CD4-positive, alpha-beta T cell treated with Interleukin-4 for 1 hour (primary cell): ENCODE results near the gene TBPL1.
"Not testable (repeated sequence)": the region's sequence is repeated elsewhere in the genome, so short reads cannot be mapped to it uniquely, and the experiment has no call there.

Experiments used
- DNase-seq, 2 donors: peaks; one replicate each; pipeline ENCODE4 v3.0.0-alpha.2; 2020 to 2022

Gene TBPL1

DNA sequence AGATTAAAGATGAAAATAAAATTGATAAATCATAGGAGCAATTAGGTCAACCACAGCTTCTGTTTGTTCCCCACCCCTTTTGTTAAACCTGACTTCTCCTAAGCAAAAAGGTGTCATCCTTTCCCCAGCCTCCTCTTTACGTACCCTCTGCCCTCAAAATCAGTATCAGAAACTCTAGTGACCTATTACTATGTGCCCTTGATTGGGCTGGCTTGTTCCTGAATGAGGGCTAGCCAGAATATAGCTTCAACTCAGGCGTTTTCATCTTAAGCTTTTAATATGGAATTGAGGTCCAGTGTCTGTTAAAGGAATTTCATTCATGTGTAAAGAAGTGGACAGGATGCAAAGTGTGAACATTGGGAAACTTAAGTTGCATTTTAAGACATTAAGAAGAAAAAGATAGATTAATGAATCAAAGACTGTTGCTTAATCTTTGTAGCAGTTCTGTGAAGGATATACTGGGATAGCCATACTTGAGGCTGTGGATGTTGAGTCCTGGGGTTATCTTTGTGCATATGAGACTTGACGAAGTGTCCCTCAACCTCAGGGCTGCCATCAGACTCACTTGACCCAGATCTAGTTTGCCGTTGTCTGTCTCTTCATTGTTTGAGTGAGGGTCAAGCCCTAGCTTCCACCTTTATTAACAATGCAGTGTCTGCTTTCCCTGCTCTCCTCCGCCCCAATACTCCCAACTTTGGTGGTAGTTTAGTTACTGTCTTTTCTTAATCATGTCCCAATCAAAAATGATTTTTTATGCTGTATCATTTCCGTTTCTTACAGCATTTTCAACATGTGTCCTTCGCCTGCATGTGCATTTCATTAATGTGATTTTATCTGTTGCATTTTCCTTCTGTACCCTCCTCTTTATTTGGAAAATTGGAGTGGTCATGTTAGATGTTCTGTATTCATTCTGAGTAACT lies 1.9 kb downstream of the TBPL1 start:
- no peak for DNase-seq

- DNase-seq = no peak
These were observed 2.8 kb downstream of the TBPL1 start for GRCh38 chr6:133955582-133956415.

DNA sequence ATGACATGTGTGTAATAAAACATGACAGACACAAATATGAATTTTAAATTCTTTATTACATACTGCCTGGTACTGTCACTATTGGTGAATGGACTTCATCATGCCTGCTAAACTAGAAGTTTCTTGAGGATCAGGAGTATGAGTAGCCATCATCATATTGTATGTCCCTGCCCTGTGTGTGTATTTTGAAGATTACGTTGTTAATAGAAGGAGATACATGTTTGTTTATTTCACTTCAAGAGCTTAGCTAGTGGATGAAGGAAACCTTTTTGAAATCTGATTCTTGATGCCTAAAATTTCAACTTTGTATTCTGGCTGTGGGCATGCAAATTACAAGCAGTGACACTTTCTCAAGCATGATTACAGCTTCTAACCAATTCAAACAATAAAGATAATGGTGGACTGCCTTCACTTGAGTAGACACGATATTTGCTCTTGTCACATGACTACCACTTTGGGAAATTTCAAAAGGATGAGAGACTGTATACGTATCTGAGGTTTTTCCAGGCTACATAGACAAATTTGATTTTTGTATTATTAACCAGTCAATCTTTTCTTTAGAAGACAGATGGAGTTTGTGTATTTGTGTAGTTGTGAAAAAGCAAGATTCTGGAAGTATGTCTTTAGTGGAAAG lies 3.5 kb downstream of the TBPL1 start:
- no peak for DNase-seq

GRCh38 chr6:133957227-133957626 lies 4.2 kb downstream of the TBPL1 start:
- no peak for DNase-seq

DNA sequence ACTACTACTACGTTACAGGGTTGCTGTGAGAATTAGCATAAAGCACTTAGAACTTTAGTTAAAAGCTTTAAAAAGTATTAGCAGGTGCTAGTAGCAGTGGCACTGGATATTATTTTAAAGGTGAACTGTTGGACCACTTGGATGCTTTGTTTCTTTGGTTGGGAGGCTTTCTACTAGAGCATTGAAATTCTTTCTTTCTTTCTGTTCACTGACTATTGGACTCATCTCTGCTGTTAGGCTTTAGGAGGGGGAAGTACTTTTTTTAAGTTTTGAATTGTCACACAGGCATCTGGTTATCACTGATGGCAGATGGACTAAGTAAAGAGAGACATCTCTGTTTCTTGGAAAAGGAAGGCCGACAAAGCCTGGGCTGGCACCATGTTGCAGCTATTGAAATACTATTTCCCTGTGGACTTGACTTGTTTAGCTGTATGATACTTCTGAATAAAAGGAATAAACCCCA lies 4.8 kb downstream of the TBPL1 start:
- DNase-seq = no peak

DNA sequence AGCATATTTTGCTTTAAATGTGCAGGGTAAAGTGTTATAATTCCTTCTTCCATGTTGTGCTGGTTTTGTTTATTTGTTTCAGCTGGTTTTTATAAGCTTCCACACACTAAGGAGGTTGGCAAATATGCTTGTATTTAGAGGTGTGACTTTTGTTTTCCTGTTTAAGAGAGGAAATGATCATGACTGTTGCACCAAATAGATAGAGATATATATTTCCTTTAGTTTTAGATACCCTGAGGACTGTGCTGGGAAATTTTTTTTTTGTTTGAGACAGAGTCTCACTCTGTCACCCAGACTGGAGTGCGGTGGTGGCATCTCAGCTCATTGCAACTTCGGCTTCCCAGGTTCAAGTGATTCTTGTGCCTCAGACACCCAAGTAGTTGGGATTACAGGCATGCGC lies 5.8 kb downstream of the TBPL1 start:
- DNase-seq = no peak

GRCh38 chr6:133959667-133960368 lies 6.8 kb downstream of the TBPL1 start:
- no peak for DNase-seq

- DNase-seq = no peak
These were observed 8.8 kb downstream of the TBPL1 start for GRCh38 chr6:133961831-133962230.

DNA sequence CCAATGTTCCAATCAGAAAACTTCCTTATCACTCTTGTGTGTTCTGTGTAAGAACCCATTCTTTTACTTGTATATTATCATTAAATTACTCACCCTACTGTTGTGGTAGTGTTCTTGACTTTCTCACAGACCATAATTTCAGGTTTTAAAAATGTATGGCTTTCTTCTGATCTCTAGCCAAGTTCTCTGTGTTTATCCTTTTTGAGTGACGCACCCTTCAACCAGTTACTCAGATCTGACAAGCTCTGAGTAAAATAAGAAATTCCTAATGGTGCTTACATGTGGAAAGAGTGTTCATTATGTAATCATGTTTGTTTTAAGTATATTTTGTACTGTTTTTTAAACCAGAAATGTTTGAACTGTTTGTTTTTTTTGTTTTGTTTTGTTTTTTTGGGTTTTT lies 11.0 kb downstream of the TBPL1 start:
- no peak for DNase-seq

- DNase-seq = no peak
These were observed 11.7 kb downstream of the TBPL1 start for GRCh38 chr6:133964702-133965101.

- DNase-seq = no peak
These were observed 12.9 kb downstream of the TBPL1 start for GRCh38 chr6:133965817-133966360.

- DNase-seq = no peak
These were observed 13.8 kb downstream of the TBPL1 start for GRCh38 chr6:133966654-133967329.

- no peak for DNase-seq
These were observed 14.3 kb downstream of the TBPL1 start for GRCh38 chr6:133967347-133967746.

- not testable (repeated sequence) for DNase-seq
These were observed 14.8 kb downstream of the TBPL1 start for GRCh38 chr6:133967835-133968234.

DNA sequence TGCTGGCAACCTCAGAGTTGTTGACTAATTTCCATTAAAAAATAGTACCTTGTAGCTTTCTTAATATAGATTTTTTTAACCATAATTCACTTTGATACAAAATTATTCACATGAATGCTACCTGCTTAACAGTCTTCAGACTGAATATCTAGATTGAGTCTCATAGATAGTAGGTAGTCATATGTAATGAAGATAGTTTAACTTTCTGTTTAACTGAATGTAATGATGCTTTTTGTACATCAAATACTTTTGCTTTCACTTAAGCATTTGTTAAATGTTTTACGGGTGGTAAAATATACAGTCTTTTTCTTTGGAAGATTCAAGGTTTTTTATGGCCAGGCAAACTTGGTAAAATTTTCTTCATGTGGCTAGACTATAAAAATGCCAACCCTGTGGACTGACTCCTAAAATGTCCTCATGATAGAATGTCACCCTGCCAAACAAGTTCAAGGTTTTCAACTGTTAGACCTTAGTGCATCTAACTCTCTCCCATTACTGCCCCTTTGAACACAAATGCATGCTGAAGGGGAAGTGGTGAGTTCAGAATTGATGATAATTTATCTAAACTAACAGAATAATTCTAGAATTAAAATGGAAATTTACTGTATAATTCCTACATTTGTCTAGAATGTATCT lies 16.4 kb downstream of the TBPL1 start:
- DNase-seq = no peak

DNA sequence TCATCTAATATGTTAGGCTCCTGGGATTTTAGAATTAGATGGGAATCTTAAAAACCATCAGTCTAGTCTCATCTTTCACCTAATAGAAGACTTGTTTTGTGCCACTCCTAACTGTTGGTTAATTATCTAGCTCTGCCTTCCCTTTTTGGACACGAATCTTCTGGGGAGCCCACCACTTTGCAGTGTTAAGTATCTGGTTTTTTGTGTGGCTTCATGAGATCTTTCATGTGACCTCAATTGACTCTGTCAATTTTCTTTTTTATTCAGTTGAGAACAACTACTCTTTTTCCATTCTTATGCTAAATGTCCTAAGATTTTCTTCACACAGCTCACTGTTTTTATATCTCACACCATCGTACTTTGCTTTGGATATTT lies 16.9 kb downstream of the TBPL1 start:
- DNase-seq = no peak

GRCh38 chr6:133971861-133972260 lies 18.8 kb downstream of the TBPL1 start:
- DNase-seq = no peak

DNA sequence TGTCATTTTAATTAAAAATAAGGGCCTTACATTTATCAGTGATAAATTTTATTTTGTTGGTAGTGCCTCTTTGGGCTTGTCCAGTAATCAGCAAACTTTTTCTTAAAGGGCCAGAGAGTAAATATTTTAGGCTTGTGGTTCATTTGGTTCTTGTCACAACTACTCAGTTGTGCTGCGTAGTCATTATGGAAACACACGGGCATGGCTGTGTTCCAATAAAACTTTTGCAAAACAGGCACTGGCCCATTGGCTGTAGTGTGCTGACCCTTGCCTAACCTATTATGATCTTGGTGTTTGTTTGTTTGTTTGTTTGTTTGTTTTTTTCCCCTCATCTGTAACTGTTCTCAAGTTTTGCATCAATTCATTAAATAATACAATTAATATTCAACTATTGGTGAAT lies 19.4 kb downstream of the TBPL1 start:
- DNase-seq = no peak

DNA sequence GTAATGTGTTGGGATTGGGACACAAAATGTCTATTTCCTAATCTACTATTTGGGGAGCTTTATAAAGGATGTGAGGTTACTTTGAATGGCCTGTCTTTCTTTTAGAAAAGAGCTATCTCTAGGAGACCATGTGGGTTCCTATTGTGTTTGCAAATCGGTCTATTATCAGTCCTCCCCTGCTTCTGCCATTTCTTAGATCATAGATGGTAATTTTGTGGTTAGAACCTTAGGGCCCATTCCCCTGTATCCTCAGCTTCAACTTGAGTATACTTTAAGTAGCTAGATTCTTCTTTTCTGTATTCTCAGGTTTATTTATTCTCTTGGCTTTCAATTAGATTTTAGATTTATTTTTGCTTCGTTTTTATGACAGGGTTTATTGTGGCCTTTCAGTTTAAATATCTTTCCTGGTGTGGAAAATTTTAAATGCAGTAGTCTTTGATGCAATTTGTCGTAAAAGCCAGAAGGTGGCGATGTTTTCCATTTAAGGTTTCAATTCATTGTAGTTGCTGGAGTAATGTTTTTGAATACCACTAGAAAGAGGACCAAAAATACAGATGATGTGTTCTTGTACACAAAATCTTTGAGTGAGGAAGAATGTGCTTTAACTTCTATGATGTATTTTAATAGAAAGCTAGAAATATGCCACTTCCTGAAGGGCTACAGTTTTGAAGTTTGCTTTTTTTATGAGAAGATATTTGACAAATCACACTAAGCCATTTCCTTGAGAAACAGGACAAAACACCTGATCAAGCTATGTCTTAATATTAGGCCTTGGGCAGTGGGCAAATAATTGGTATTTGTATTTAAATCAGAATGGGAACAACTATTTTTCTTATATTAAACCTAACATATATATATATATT lies 20.3 kb downstream of the TBPL1 start:
- DNase-seq = peak in 1 of 2 donors; percentile 62
